Parathyroid adenoma (tissue), 2 donors: Measurements from ENCODE around the gene AMBP.

ENCODE experiments used
- H2AFZ ChIP-seq: fragments of 300-600 bp; sonication (generic); one replicate; pipeline ENCODE4 v1.7.0; 2017; ENCODE audit warnings: antibody characterized with exemption, mild to moderate bottlenecking
- H3K27ac ChIP-seq: fragments of 300-600 bp; sonication (generic); one replicate; pipeline ENCODE4 v1.7.0; 2017
- H3K27me3 ChIP-seq: fragments of 300-600 bp; sonication (generic); one replicate; pipeline ENCODE4 v1.7.0; 2017; ENCODE audit warnings: low read length; ENCODE audit not compliant: control insufficient read depth, insufficient read depth
- H3K36me3 ChIP-seq: fragments of 300-600 bp; sonication (generic); one replicate; pipeline ENCODE4 v1.7.0; 2017; ENCODE audit warnings: low read length; ENCODE audit not compliant: control insufficient read depth, insufficient read depth
- H3K4me1 ChIP-seq: fragments of 300-600 bp; sonication (generic); one replicate; pipeline ENCODE4 v1.7.0; 2017; ENCODE audit warnings: control low read depth
- H3K4me2 ChIP-seq: fragments of 300-600 bp; sonication (generic); one replicate; pipeline ENCODE4 v1.7.0; 2017; ENCODE audit warnings: low read length
- H3K4me3 ChIP-seq: fragments of 300-600 bp; sonication (generic); one replicate; pipeline ENCODE4 v1.7.0; 2017; ENCODE audit warnings: low read depth, low read length
- H3K79me2 ChIP-seq: fragments of 300-600 bp; sonication (generic); one replicate; pipeline ENCODE4 v1.7.0; 2017; ENCODE audit warnings: control low read depth
- H3K9ac ChIP-seq: fragments of 300-600 bp; sonication (generic); one replicate; pipeline ENCODE4 v1.7.0; 2017; ENCODE audit warnings: mild to moderate bottlenecking
- H3K9me3 ChIP-seq: fragments of 300-600 bp; sonication (generic); one replicate; pipeline ENCODE4 v1.7.0; 2017; ENCODE audit warnings: low read length; ENCODE audit not compliant: control insufficient read depth
- CTCF ChIP-seq: fragments of 300-600 bp; sonication (generic); IDR thresholded peaks from one replicate; pipeline ENCODE4 v1.7.0; 2017; ENCODE audit warnings: antibody characterized with exemption, mild to moderate bottlenecking
- donor health status: primary hyperparathyroidism.

Gene AMBP

GRCh38 chr9:114072184-114073140 lies 5.6 kb downstream of the AMBP start:
- no peaks in the 10 kb centered on the region for H3K4me1 ChIP-seq
- no peak for TF ChIP-seq CTCF
- no peak overlapping the region for H2AFZ ChIP-seq
- H3K79me2 ChIP-seq = no peaks in the 10 kb centered on the region
- H3K4me3 ChIP-seq = no peak overlapping the region
- H3K27ac ChIP-seq = no peak overlapping the region
- no peak overlapping the region for H3K4me2 ChIP-seq
- H3K36me3 ChIP-seq = no peaks in the 10 kb centered on the region
- no peaks in the 10 kb centered on the region for H3K27me3 ChIP-seq
- H3K9me3 ChIP-seq = no peaks in the 10 kb centered on the region
- no peak overlapping the region for H3K9ac ChIP-seq

- Histone ChIP-seq H3K36me3 (no peaks in the 10 kb centered on the region), H3K79me2 (no peaks in the 10 kb centered on the region), H3K4me1 (no peaks in the 10 kb centered on the region), H3K4me2 (no peak overlapping the region), H3K27ac (no peak overlapping the region), H2AFZ (no peak overlapping the region), H3K27me3 (no peaks in the 10 kb centered on the region), H3K9ac (no peak overlapping the region), H3K9me3 (no peaks in the 10 kb centered on the region), H3K4me3 (no peak overlapping the region)
- no peak for TF ChIP-seq CTCF
Measured at GRCh38 chr9:114071197-114071795, 6.8 kb downstream of the AMBP start.

- H3K4me3 ChIP-seq = no peak overlapping the region
- H3K27ac ChIP-seq = no peak overlapping the region
- no peaks in the 10 kb centered on the region for H3K4me1 ChIP-seq
- TF ChIP-seq CTCF = no peak
- no peaks in the 10 kb centered on the region for H3K36me3 ChIP-seq
- no peaks in the 10 kb centered on the region for H3K79me2 ChIP-seq
- no peaks in the 10 kb centered on the region for H3K9me3 ChIP-seq
- H3K4me2 ChIP-seq = no peak overlapping the region
- H2AFZ ChIP-seq = no peak overlapping the region
- no peak overlapping the region for H3K9ac ChIP-seq
- no peaks in the 10 kb centered on the region for H3K27me3 ChIP-seq
Measured at GRCh38 chr9:114070188-114071103, 7.7 kb downstream of the AMBP start.

- Histone ChIP-seq H3K79me2 (no peaks in the 10 kb centered on the region), H3K4me1 (no peaks in the 10 kb centered on the region), H3K4me3 (no peak overlapping the region), H3K27ac (no peak overlapping the region), H3K27me3 (no peaks in the 10 kb centered on the region), H3K4me2 (no peak overlapping the region), H2AFZ (no peak overlapping the region), H3K36me3 (no peaks in the 10 kb centered on the region), H3K9ac (no peak overlapping the region), H3K9me3 (no peaks in the 10 kb centered on the region)
- no peak for TF ChIP-seq CTCF
Measured at GRCh38 chr9:114069476-114070187, 8.5 kb downstream of the AMBP start.
